Adrenal gland (tissue), 5 donors: Measurements from ENCODE around the gene MTHFD2L.
A peak's percentile ranks its signal among the peaks of the same experiment; 100 is the strongest.

Source experiments
- CTCF ChIP-seq, 6 experiments: fragments of 450-650 bp in 4 of 6; fragments of 200-600 bp in 2 of 6; sonication (generic) in 1 of 6; IDR thresholded peaks; 1 replicate in 5 of 6; 2 replicates in 1 of 6; pipeline versions ENCODE4 v1.5.1 to v1.8.0; 2016 to 2021; ENCODE audit warnings: antibody characterized with exemption in 6 of 6, mild to moderate bottlenecking in 2 of 6, moderate library complexity in 1 of 6
- POLR2A ChIP-seq, 2 donors: fragments of 450-650 bp; IDR thresholded peaks; one replicate each; pipeline ENCODE4 v1.6.1; 2017; ENCODE audit warnings: antibody characterized with exemption in 2 of 2, mild to moderate bottlenecking in 2 of 2, moderate library complexity in 1 of 2
- donor health status: DM: no; HTN: no; CAD: no.

GRCh38 chr4:74157561-74158465 is at the start of gene MTHFD2L:
- TF ChIP-seq CTCF (IDR thresholded peaks at IDR 0.05) (peak in 1 of 6 experiments; percentile 2), POLR2A (IDR thresholded peaks at IDR 0.05) (peak; percentile 78 to 91)
